ENCODE results near the gene AUTS2. TPM values are rescaled to one million over a fixed set of nuclear protein-coding genes. Genes with fewer than 3 reads are reported as not detected.

Gene AUTS2
- polyA plus RNA-seq, 1 experiment: 0.54 TPM

DNA sequence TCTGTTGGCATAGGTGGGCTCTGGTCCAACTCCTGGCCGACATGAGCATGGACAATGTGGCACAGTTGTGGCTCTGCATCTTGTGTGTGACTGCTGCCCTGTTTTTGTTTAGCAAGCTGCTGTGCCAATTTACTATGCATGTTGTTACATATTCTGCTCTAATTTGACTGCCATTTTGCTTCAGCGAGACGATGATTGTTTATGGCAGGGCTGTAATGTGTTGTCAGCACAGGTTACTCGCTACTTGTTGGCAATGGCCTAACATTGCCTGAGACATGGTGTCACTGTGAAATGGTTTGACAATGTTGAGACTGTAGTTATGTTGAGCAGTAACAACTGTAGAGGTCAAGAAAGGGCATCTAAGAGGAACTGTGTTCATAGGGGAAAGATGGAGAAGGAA, 659.6 kb downstream of the AUTS2 start:
- ChIA-PET POLR2A (no interaction called here), CTCF (interaction anchor here (0.6 kb wide), 1 partner anchor 50 kb away, joined by 3 read pairs; no protein-coding TSS in a partner anchor)
- DNase-seq (ENCODE audit: low read depth): no peak
- Histone ChIP-seq H3K36me3 (ENCODE audit: control insufficient read depth, insufficient read depth, low read length) (no peaks in the 10 kb centered on the region), H3K4me3 (ENCODE audit: low read depth, low read length) (no peak overlapping the region), H3K27me3 (ENCODE audit: control insufficient read depth, insufficient read depth, low read length) (no peaks in the 10 kb centered on the region)
- no peak for TF ChIP-seq CTCF (IDR thresholded peaks at IDR 0.05; ENCODE audit: insufficient read depth, low read depth, low read length)

DNA sequence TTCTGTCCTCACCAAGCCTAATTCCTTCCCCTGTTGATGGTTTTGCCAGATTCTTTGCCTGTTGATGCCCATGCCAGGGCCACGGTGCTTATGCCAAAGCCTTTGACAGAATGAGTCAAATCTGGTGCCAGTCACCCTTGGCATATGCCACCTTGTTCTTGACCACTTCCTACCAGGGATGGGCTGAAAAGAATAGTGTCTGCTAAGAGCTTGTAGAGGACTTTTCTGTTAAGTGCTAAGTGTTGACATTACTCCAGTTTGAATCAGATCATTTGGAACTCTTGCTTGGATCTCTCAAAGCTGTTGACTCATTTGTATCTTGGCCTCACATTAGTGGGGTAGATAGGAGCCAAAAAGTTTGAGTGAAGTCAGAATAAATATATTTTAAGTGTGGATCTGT, 661.2 kb downstream of the AUTS2 start:
- ChIA-PET CTCF (no interaction called here), POLR2A (no interaction called here)
- Histone ChIP-seq H3K36me3 (ENCODE audit: control insufficient read depth, insufficient read depth, low read length) (no peaks in the 10 kb centered on the region), H3K4me3 (ENCODE audit: low read depth, low read length) (no peak overlapping the region), H3K27me3 (ENCODE audit: control insufficient read depth, insufficient read depth, low read length) (no peaks in the 10 kb centered on the region)
- TF ChIP-seq CTCF (IDR thresholded peaks at IDR 0.05; ENCODE audit: insufficient read depth, low read depth, low read length): no peak
- DNase-seq (ENCODE audit: low read depth): no peak

GRCh38 chr7:70263471-70264255, 665.4 kb downstream of the AUTS2 start:
- no peak for TF ChIP-seq CTCF (IDR thresholded peaks at IDR 0.05; ENCODE audit: insufficient read depth, low read depth, low read length)
- CTCF ChIA-PET: no interaction called here
- H3K36me3 ChIP-seq (ENCODE audit: control insufficient read depth, insufficient read depth, low read length): no peaks in the 10 kb centered on the region
- no peaks in the 10 kb centered on the region for H3K27me3 ChIP-seq (ENCODE audit: control insufficient read depth, insufficient read depth, low read length)
- no peak for DNase-seq (ENCODE audit: low read depth)
- POLR2A ChIA-PET: interaction anchor here (0.6 kb wide), 1 partner anchor 69 kb away, joined by 6 read pairs; no protein-coding TSS in a partner anchor
- H3K4me3 ChIP-seq (ENCODE audit: low read depth, low read length): no peak overlapping the region

- TF ChIP-seq CTCF (IDR thresholded peaks at IDR 0.05; ENCODE audit: insufficient read depth, low read depth, low read length): no peak
- Histone ChIP-seq H3K4me3 (ENCODE audit: low read depth, low read length) (no peak overlapping the region), H3K27me3 (ENCODE audit: control insufficient read depth, insufficient read depth, low read length) (no peaks in the 10 kb centered on the region), H3K36me3 (ENCODE audit: control insufficient read depth, insufficient read depth, low read length) (no peaks in the 10 kb centered on the region)
- POLR2A ChIA-PET: no interaction called here
- CTCF ChIA-PET: no interaction called here
- DNase-seq (ENCODE audit: low read depth): no peak
Observed at GRCh38 chr7:70266186-70266585, 667.9 kb downstream of the AUTS2 start.

DNA sequence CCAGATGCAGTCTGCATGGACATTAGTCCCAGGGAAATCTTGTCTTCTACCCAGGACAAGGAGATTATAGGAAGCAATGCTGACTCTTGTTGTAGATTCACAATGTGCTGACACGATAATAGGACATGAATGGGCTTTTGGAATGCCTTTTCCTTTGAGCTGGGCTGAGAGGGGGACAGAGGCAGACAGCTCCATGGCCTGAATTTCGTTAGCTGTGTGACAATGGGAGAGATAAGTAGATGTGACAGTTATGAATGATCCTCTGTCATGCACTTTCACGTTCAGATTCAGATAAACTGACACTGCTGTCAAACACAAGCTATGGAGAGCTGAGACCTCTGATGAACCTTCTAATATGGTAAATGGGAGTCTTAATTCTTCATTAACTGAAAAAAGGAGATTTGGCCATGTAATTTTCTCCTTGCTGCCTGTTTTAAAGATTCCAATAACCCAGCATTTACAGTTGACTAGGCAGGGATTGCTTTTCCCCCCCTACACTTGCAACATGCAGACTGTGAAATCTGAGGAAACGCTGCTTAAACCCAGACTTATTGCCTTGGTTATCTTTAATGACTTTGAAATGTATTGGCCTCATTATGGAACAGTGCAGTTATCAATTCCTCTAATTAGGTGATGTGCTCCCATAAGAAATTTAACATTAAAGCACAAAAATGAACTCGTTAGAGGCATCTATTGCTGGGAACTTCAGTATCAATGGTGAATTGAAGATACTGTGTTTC, 669.3 kb downstream of the AUTS2 start:
- DNase-seq (ENCODE audit: low read depth): no peak
- no peaks in the 10 kb centered on the region for H3K27me3 ChIP-seq (ENCODE audit: control insufficient read depth, insufficient read depth, low read length)
- TF ChIP-seq CTCF (IDR thresholded peaks at IDR 0.05; ENCODE audit: insufficient read depth, low read depth, low read length): no peak
- no peak overlapping the region for H3K4me3 ChIP-seq (ENCODE audit: low read depth, low read length)
- ChIA-PET CTCF (interaction anchor here (1.4 kb wide), 1 partner anchor 12 kb away, joined by 4 read pairs; no protein-coding TSS in a partner anchor), POLR2A (no interaction called here)
- H3K36me3 ChIP-seq (ENCODE audit: control insufficient read depth, insufficient read depth, low read length): no peaks in the 10 kb centered on the region

Measured in BJ (cell line).